ENCODE data around the gene SLC26A6. TPM values are rescaled to one million over a fixed set of nuclear protein-coding genes. Genes with fewer than 3 reads are reported as not detected.

Gene SLC26A6
- total and polyA plus RNA-seq, 2 donors (not counting 1 experiment from before 2014, with no cell fraction given) = 22.5 to 26.7 TPM

- H3K4me1 Mint-ChIP-seq = peaks cover 9% of the 10 kb centered on the region
Observed at GRCh38 chr3:48598323-48599076, 36.8 kb downstream of the SLC26A6 start.

More at GRCh38 chr3:48598323-48599076, 36.8 kb downstream of the SLC26A6 start:
- Histone ChIP-seq H3K4me2 (replicated peaks; ENCODE audit: low read depth, low read length, poor library complexity, severe bottlenecking) (no peak overlapping the region), H3K36me3 (replicated peaks in 1 of 2; ENCODE audit: control extremely low read depth in 1 of 2, control insufficient read depth in 1 of 2, extremely low read depth in 1 of 2, insufficient read depth in 2 of 2, low read length in 1 of 2) (peaks cover 0 to 55% of the 10 kb centered on the region in 2 experiments), H3K9me3 (ENCODE audit: control extremely low read depth in 1 of 3, control insufficient read depth in 2 of 3, insufficient read depth in 1 of 3, low read length in 2 of 3) (no peaks in the 10 kb centered on the region), H3K4me3 (ENCODE audit: control extremely low read depth in 1 of 5, extremely low read depth in 1 of 5, insufficient read depth in 1 of 5, low read depth in 2 of 5, low read length in 4 of 5) (no peak overlapping the region), H3K4me1 (ENCODE audit: control insufficient read depth in 2 of 2, insufficient read depth in 2 of 2, low read length in 2 of 2) (peaks cover 4 to 9% of the 10 kb centered on the region in 2 donors), H4K20me1 (ENCODE audit: control insufficient read depth, insufficient read depth, low read length, poor library complexity, severe bottlenecking) (no peaks in the 10 kb centered on the region), H3K27ac (ENCODE audit: low read length in 2 of 2) (no peak overlapping the region), H3K9ac (ENCODE audit: low read length) (no peak overlapping the region), H2AFZ (ENCODE audit: insufficient read depth, low read depth, low read length, poor library complexity, severe bottlenecking) (no peak overlapping the region), H3K27me3 (replicated peaks in 1 of 4; ENCODE audit: control extremely low read depth in 1 of 4, control insufficient read depth in 3 of 4, insufficient read depth in 4 of 4, low read length in 3 of 4) (peaks cover 0 to 21% (median 6%) of the 10 kb centered on the region in 4 experiments), H3K79me2 (ENCODE audit: control insufficient read depth, insufficient read depth, low read length) (no peaks in the 10 kb centered on the region)
- ChIA-PET POLR2A (interaction anchor here (0.7 kb wide), 1 partner anchor 62 kb away, joined by 3 read pairs; no protein-coding TSS in a partner anchor), CTCF (interaction anchor here (0.9 kb wide), 1 partner anchor 198 kb away, joined by 3 read pairs; no protein-coding TSS in a partner anchor)
- ATAC-seq (ENCODE audit: low read depth) (no peak), DNase-seq (no peak)
- Mint-ChIP-seq H3K27me3 (peaks cover 7% of the 10 kb centered on the region), H3K27ac (no peak overlapping the region), H3K4me3 (no peak overlapping the region), H3K9me3 (ENCODE audit: insufficient read depth) (no peaks in the 10 kb centered on the region)
- TF ChIP-seq CTCF (IDR thresholded peaks at IDR 0.05) (no peak), EZH2 (IDR thresholded peaks at IDR 0.05; ENCODE audit: borderline replicate concordance, insufficient read depth, low read depth, low read length, poor library complexity, severe bottlenecking) (no peak)
- 75% methylated on average over 4 of the region's 5 CpGs for WGBS (ENCODE audit: insufficient coverage)
- intact Hi-C loops (cut with micrococcal nuclease) = no loop called here

Data from B cell (primary cell).